GM12878 (cell line): ENCODE data around the gene MAML3. TPM values are rescaled to one million over a fixed set of nuclear protein-coding genes. Genes with fewer than 3 reads are reported as not detected.

ENCODE experiments used
- ATAC-seq: fragments of 200-7000 bp; cut with Tn5 transposase; 3 replicates; pipeline ENCODE4 v1.9.1; 2020; ENCODE audit warnings: mild to moderate bottlenecking, moderate library complexity
- Bru-seq: library from RNA; stranded (reverse); fragments of 400-500 nt; gene quantifications from one replicate; lab custom pipeline; 2021; lab: Mats Ljungman, UMichigan
- BruChase-seq, 2 experiments: library from RNA; stranded (reverse); fragments of 400-500 nt; gene quantifications; one replicate each; lab custom pipeline; 2021; lab: Mats Ljungman, UMichigan
- BruUV-seq: library from RNA; stranded (reverse); fragments of 400-500 nt; replicated peaks from 2 replicates; lab custom pipeline; 2021; lab: Mats Ljungman, UMichigan
- CTCF ChIA-PET: fragments of 300-600 bp; sonication (Branson Sonifier 250); formaldehyde crosslinking; extraction: SDS; loops from one replicate; lab custom pipeline; 2021; ENCODE audit warnings: inconsistent platforms; lab: Yijun Ruan, JAX
- POLR2A ChIA-PET: fragments of 350-600 bp; formaldehyde crosslinking; extraction: SDS; loops from one replicate; lab custom pipeline; 2021; ENCODE audit warnings: inconsistent platforms; lab: Charles Lee
- RAD21 ChIA-PET: fragments of 300-600 bp; sonication (Branson Sonifier 250); formaldehyde crosslinking; loops from one replicate; lab custom pipeline; 2023; ENCODE audit warnings: antibody characterized with exemption; ENCODE audit not compliant: unreplicated experiment; lab: Charles Lee
- SMC1A ChIA-PET: fragments of 300-600 bp; sonication (Branson Sonifier 250); formaldehyde crosslinking; loops from one replicate; lab custom pipeline; 2023; ENCODE audit not compliant: unreplicated experiment, uncharacterized antibody; lab: Charles Lee
- DNase-seq: peaks from one replicate; pipeline ENCODE4 v3.0.0-alpha.2; 2011; ENCODE audit warnings: low read depth, low spot score
- FAIRE-seq: peaks from 3 replicates; lab custom pipeline; 2011; peaks lifted over from hg19 to GRCh38; lab: Jason Lieb, UNC
- H2AFZ ChIP-seq: 2 replicates; pipeline ENCODE4 v1.6.0; 2011; ENCODE audit warnings: low read depth, low read length, control low read depth; ENCODE audit not compliant: control insufficient read depth
- H3K27ac ChIP-seq: 2 replicates; pipeline ENCODE4 v1.5.1; 2011; ENCODE audit warnings: control low read depth; ENCODE audit not compliant: control insufficient read depth, insufficient read depth
- H3K27me3 ChIP-seq, 2 experiments: replicated peaks in 1 of 2; 2 replicates each; pipeline versions ENCODE4 v1.6.0 to v1.6.1; 2011; ENCODE audit warnings: low read length in 1 of 2; ENCODE audit not compliant: control insufficient read depth in 2 of 2, insufficient read depth in 2 of 2
- H3K36me3 ChIP-seq, 2 experiments: 2 replicates each; pipeline ENCODE4 v1.5.1; 2011; ENCODE audit warnings: low read length in 1 of 2; ENCODE audit not compliant: control insufficient read depth in 2 of 2, insufficient read depth in 2 of 2
- H3K4me1 ChIP-seq: 2 replicates; pipeline ENCODE4 v1.6.1; 2011; ENCODE audit warnings: mild to moderate bottlenecking, low read length, moderate library complexity, mixed read lengths; ENCODE audit not compliant: control insufficient read depth, insufficient read depth
- H3K4me2 ChIP-seq: 2 replicates; pipeline ENCODE4 v1.6.0; 2011; ENCODE audit warnings: control low read depth; ENCODE audit not compliant: control insufficient read depth, insufficient read depth
- H3K4me3 ChIP-seq: fragments of 200-600 bp; sonication (generic); 2 replicates; pipeline ENCODE4 v1.5.1; 2016
- H3K79me2 ChIP-seq: 2 replicates; pipeline ENCODE4 v1.6.0; 2011; ENCODE audit warnings: low read length; ENCODE audit not compliant: control insufficient read depth, insufficient read depth
- H3K9ac ChIP-seq: 2 replicates; pipeline ENCODE4 v1.8.0; 2011; ENCODE audit warnings: low read length, control low read depth, mixed read lengths; ENCODE audit not compliant: control insufficient read depth, insufficient read depth
- H3K9me3 ChIP-seq: replicated peaks from 3 replicates; pipeline ENCODE4 v1.5.1; 2011; ENCODE audit warnings: mild to moderate bottlenecking, low read length; ENCODE audit not compliant: control insufficient read depth, insufficient read depth
- H4K20me1 ChIP-seq: 2 replicates; pipeline ENCODE4 v1.6.0; 2011; ENCODE audit not compliant: control insufficient read depth, insufficient read depth
- BHLHE40 ChIP-seq, 2 experiments: fragments of 450-650 bp in 1 of 2; IDR thresholded peaks; 2 replicates each; pipeline ENCODE4 v1.6.1; 2011 to 2017; ENCODE audit warnings: low read depth in 2 of 2, borderline replicate concordance in 1 of 2, improper control_type of control experiment in 1 of 2, low read length in 1 of 2, mild to moderate bottlenecking in 1 of 2
- BRCA1 ChIP-seq: IDR thresholded peaks from 2 replicates; pipeline ENCODE4 v1.6.1; 2011; ENCODE audit warnings: low read depth, low read length, improper control_type of control experiment
- E4F1 ChIP-seq: fragments of 450-650 bp; IDR thresholded peaks from 2 replicates; pipeline ENCODE4 v1.6.1; 2018; ENCODE audit warnings: borderline replicate concordance, mild to moderate bottlenecking; ENCODE audit not compliant: partially characterized antibody
- FOS ChIP-seq: IDR thresholded peaks from 3 replicates; pipeline ENCODE4 v1.6.1; 2011; ENCODE audit warnings: borderline replicate concordance; ENCODE audit not compliant: insufficient read length; ENCODE audit errors: extremely low read depth
- HDAC6 ChIP-seq: fragments of 200-600 bp; sonication (generic); IDR thresholded peaks from one replicate; pipeline ENCODE4 v1.8.0; 2017; ENCODE audit warnings: antibody characterized with exemption; ENCODE audit not compliant: unreplicated experiment
- HDGF ChIP-seq: fragments of 450-650 bp; IDR thresholded peaks from 2 replicates; pipeline ENCODE4 v1.6.1; 2016; ENCODE audit warnings: antibody characterized with exemption
- MTA2 ChIP-seq: fragments of 450-650 bp; IDR thresholded peaks from 2 replicates; pipeline ENCODE4 v1.6.1; 2016; ENCODE audit warnings: low read depth, mild to moderate bottlenecking, moderate library complexity
- MXI1 ChIP-seq: fragments of 150-350 bp; IDR thresholded peaks from 2 replicates; pipeline ENCODE4 v1.6.1; 2011; ENCODE audit warnings: low read depth, mild to moderate bottlenecking, inconsistent platforms, low read length, improper control_type of control experiment
- NR2C1 ChIP-seq: fragments of 450-650 bp; IDR thresholded peaks from 2 replicates; pipeline ENCODE4 v1.6.1; 2017; ENCODE audit warnings: antibody characterized with exemption, mild to moderate bottlenecking, moderate library complexity
- POLR2A ChIP-seq: IDR thresholded peaks from 2 replicates; pipeline ENCODE4 v1.6.1; 2011; ENCODE audit warnings: low read depth, mild to moderate bottlenecking, low read length
- SP1 ChIP-seq: IDR thresholded peaks from one replicate; pipeline ENCODE4 v1.6.1; 2011; ENCODE audit warnings: low read depth, low read length
- TAF1 ChIP-seq: IDR thresholded peaks from 2 replicates; pipeline ENCODE4 v1.6.1; 2011; ENCODE audit warnings: mild to moderate bottlenecking, low read depth, low read length, borderline replicate concordance
- ZNF207 ChIP-seq: fragments of 450-650 bp; IDR thresholded peaks from 2 replicates; pipeline ENCODE4 v1.6.1; 2014; ENCODE audit warnings: antibody characterized with exemption, mild to moderate bottlenecking, borderline replicate concordance
- WGBS: methylation state at CpG from one replicate; pipeline ENCODE4 v1.1.6; 2016; ENCODE audit warnings: low lambda C conversion rate; ENCODE audit not compliant: insufficient replicate concordance, insufficient coverage; ENCODE audit errors: missing lambda C conversion rate; 5-methylcytosine and 5-hydroxymethylcytosine counted together
- in situ Hi-C: fragments of 300-500 bp; cut with MboI; formaldehyde crosslinking; loops from 9 replicates; pipeline ENCODE4 v1.14.3; 2018; ENCODE audit warnings: mixed read lengths
- intact Hi-C: fragments of 100-400 bp; cut with micrococcal nuclease; formaldehyde crosslinking; loops from one replicate; pipeline ENCODE4 v1.14.2; 2022; ENCODE audit not compliant: unreplicated experiment
- long read RNA-seq, 2 experiments: library from polyadenylated mRNA; unstranded; transcript quantifications; one replicate each; pipeline ENCODE4 v2.0.0, GENCODE V29; 2019 to 2020
- polyA minus RNA-seq, 3 experiments: library from RNA; depleted of rRNA, polyadenylated mRNA; stranded (reverse); fragments of >200 nt; gene quantifications; 2 replicates each; pipeline ENCODE4 v1.2.3, GENCODE V29; 2011
- polyA plus RNA-seq, 11 experiments: library from polyadenylated mRNA; depleted of rRNA in 4 of 11; unstranded in 6 of 11; stranded (reverse) in 5 of 11; fragments of >200 nt; fragmentation: Nextera tagmentation in 4 of 11; fragmentation: Illumina TruSeq in 1 of 11; extraction: Ambion mirVana in 4 of 11; extraction: Trizol in 1 of 11; gene quantifications; 1 replicate in 1 of 11; 2 replicates in 10 of 11; pipeline versions ENCODE4 v1.2.1 to v1.2.3, GENCODE V29; 2011 to 2016; ENCODE audit warnings: inconsistent platforms in 2 of 11, missing spikeins in 2 of 11, low read depth in 1 of 11
- total RNA-seq, 4 experiments: library from RNA; depleted of rRNA in 3 of 4; stranded (reverse); fragments of >200 nt in 3 of 4; fragmentation: Illumina TruSeq in 1 of 4; extraction: Trizol in 1 of 4; gene quantifications; 2 replicates each; pipeline versions ENCODE4 v1.2.1 to v1.2.3, GENCODE V29; 2013 to 2021
- TF ChIP-seq, protein P1 (sequence below): fragments of 450-650 bp; IDR thresholded peaks from 2 replicates; pipeline ENCODE4 v1.6.1; 2016; ENCODE audit warnings: mild to moderate bottlenecking

MAML3 gene
- total RNA-seq (2013; cell fraction: nucleolus; rRNA removed) = 0.10 and 0.27 TPM in 2 replicates
- total RNA-seq (2014; rRNA removed) = 0.05 and 0.06 TPM in 2 replicates
- 0.04 and 0.05 TPM in 2 replicates for total RNA-seq (2014; rRNA removed; fragmentation: Illumina TruSeq; extraction: Trizol)
- 0.16 and 0.28 TPM in 2 replicates for total RNA-seq (2021)
- not detected for polyA plus RNA-seq (2011; ENCODE audit: low read depth)
- polyA plus RNA-seq (2011; rRNA removed) = 0.20 and 0.53 TPM in 2 replicates
- 0.20 and 0.24 TPM in 2 replicates for polyA plus RNA-seq (2011; cell fraction: cytosol; rRNA removed)
- polyA plus RNA-seq (2011; cell fraction: nucleus; rRNA removed) = 0.22 and 0.28 TPM in 2 replicates
- 0.03 TPM in 1 of 2 replicates, not detected in the other for polyA plus RNA-seq (2012)
- 0.06 TPM in 1 of 2 replicates, not detected in the other for polyA plus RNA-seq (2014; fragmentation: Illumina TruSeq; extraction: Trizol)
- polyA plus RNA-seq (2014; fragmentation: Nextera tagmentation; extraction: Ambion mirVana) = under 1 TPM in 1 of 2 experiments, not detected in 1; under 0.01 TPM
- polyA plus RNA-seq (2014; rRNA removed) = 0.03 and 0.04 TPM in 2 replicates
- under 1 TPM in 1 of 2 experiments, not detected in 1; 0.09 TPM for polyA plus RNA-seq (2016; fragmentation: Nextera tagmentation; extraction: Ambion mirVana)
- polyA minus RNA-seq (2011; rRNA and poly(A)+ RNA removed) = 0.66 and 0.77 TPM in 2 replicates
- polyA minus RNA-seq (2011; cell fraction: cytosol; rRNA and poly(A)+ RNA removed) = 0.27 and 0.31 TPM in 2 replicates
- 1.5 and 2.0 TPM in 2 replicates for polyA minus RNA-seq (2011; cell fraction: nucleus; rRNA and poly(A)+ RNA removed)
- Bru-seq, nascent RNA = percentile 5 among the genes with signal in this experiment
- percentile 6 among the genes with signal in this experiment for BruChase-seq, experiment 1, labeled RNA remaining after a 6-hour chase
- BruChase-seq, experiment 2, labeled RNA remaining after a 2-hour chase = percentile 7 among the genes with signal in this experiment
- long read RNA-seq, experiment 1 = 0 reads
- long read RNA-seq, experiment 2, partial matches to known transcripts = 0 of 10 reads
- long read RNA-seq, experiment 2, other reads (novel, unspliced or antisense) = 10 of 10 reads

- no peaks in the 10 kb centered on the region for H3K79me2 ChIP-seq
- SMC1A ChIA-PET = interaction anchor here (0.6 kb wide), 1 partner anchor 15 kb away, joined by 3 read pairs; no protein-coding TSS in a partner anchor
- H3K36me3 ChIP-seq = no peaks in the 10 kb centered on the region
- H4K20me1 ChIP-seq = no peaks in the 10 kb centered on the region; the same call in 1 of the 2 replicates
- FAIRE-seq (no peak), DNase-seq (no peak), ATAC-seq (peak; percentile 77)
- peak within 1 kb of the TSS; percentile 87 for H3K4me2 ChIP-seq
- RAD21 ChIA-PET = no interaction called here
- in situ Hi-C loops = no loop called here
- BruUV-seq = no TSS peak
- peaks cover 14% of the 10 kb centered on the region for H3K4me1 ChIP-seq
- 2% methylated on average over 62 of the region's 79 CpGs for WGBS
- H2AFZ ChIP-seq = peak within 1 kb of the TSS; percentile 34; the same call in 1 of the 2 replicates
- CTCF ChIA-PET = interaction anchor here (0.9 kb wide), 1 partner anchor 9 kb away, joined by 3 read pairs; no protein-coding TSS in a partner anchor
- H3K9ac ChIP-seq = no peak within 1 kb of the TSS
- no peak within 1 kb of the TSS for H3K27ac ChIP-seq
- H3K27me3 ChIP-seq = peaks cover 10 to 29% of the 10 kb centered on the region in 2 experiments
- H3K4me3 ChIP-seq = peak within 1 kb of the TSS; percentile 42
- POLR2A ChIA-PET = no interaction called here
- H3K9me3 ChIP-seq = no peaks in the 10 kb centered on the region
- intact Hi-C loops = no loop called here
- TF ChIP-seq POLR2A = no peak
- TF ChIP-seq TAF1 = no peak
- TF ChIP-seq E4F1 = peak; percentile 11
- no peak for TF ChIP-seq HDGF
- TF ChIP-seq MXI1 = no peak
- no peak for TF ChIP-seq HDAC6
- TF ChIP-seq MTA2 = no peak
- no peak for TF ChIP-seq BRCA1
- TF ChIP-seq NR2C1 = no peak
- TF ChIP-seq, protein P1, sequence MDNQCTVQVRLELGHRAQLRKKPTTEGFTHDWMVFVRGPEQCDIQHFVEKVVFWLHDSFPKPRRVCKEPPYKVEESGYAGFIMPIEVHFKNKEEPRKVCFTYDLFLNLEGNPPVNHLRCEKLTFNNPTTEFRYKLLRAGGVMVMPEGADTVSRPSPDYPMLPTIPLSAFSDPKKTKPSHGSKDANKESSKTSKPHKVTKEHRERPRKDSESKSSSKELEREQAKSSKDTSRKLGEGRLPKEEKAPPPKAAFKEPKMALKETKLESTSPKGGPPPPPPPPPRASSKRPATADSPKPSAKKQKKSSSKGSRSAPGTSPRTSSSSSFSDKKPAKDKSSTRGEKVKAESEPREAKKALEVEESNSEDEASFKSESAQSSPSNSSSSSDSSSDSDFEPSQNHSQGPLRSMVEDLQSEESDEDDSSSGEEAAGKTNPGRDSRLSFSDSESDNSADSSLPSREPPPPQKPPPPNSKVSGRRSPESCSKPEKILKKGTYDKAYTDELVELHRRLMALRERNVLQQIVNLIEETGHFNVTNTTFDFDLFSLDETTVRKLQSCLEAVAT = no peak
- peak; percentile 89 for TF ChIP-seq SP1
- no peak for TF ChIP-seq FOS
- TF ChIP-seq BHLHE40 (IDR thresholded peaks at IDR 0.05; ENCODE audit: borderline replicate concordance in 1 of 2, low read depth in 2 of 2, low read length in 1 of 2) = peak; percentile 19 to 63; a peak in 3 of 4 replicates
- TF ChIP-seq ZNF207 = no peak
Measured at GRCh38 chr4:140153718-140154571, at the start of gene MAML3. Gene MAML3 (minus strand): TSS chr4:140154184. CDS start chr4:140153327, 857 bp downstream.
